OCI-LY1 (cell line): Measurements from ENCODE around the gene LINC01488.

ENCODE experiments used
- H2AFZ ChIP-seq: fragments of 200-600 bp; sonication (generic), shearing (Covaris generic); 2 replicates; pipeline ENCODE4 v1.6.0; 2014; ENCODE audit warnings: antibody characterized with exemption, mild to moderate bottlenecking, low read length
- H3F3A ChIP-seq: fragments of 200-600 bp; sonication (generic), shearing (Covaris generic); 2 replicates; pipeline ENCODE4 v1.6.0; 2014; ENCODE audit warnings: mild to moderate bottlenecking, antibody characterized with exemption, low read length, moderate library complexity; ENCODE audit not compliant: insufficient read depth
- H3K27ac ChIP-seq: fragments of 200-600 bp; sonication (generic); 2 replicates; pipeline ENCODE4 v1.5.1; 2014; ENCODE audit warnings: low read length, mixed run types, mild to moderate bottlenecking, low read depth; ENCODE audit not compliant: poor library complexity, severe bottlenecking
- H3K27me3 ChIP-seq: fragments of 200-600 bp; sonication (generic); 2 replicates; pipeline ENCODE4 v1.6.0; 2014; ENCODE audit warnings: antibody characterized with exemption, mild to moderate bottlenecking, low read length, moderate library complexity; ENCODE audit not compliant: insufficient read depth
- H3K36me3 ChIP-seq: fragments of 200-600 bp; sonication (generic); 2 replicates; pipeline ENCODE4 v1.6.1; 2014; ENCODE audit warnings: mild to moderate bottlenecking, antibody characterized with exemption, low read length, moderate library complexity, mixed read lengths; ENCODE audit not compliant: insufficient read depth
- H3K4me1 ChIP-seq: fragments of 200-600 bp; sonication (generic); 2 replicates; pipeline ENCODE4 v1.5.1; 2014; ENCODE audit warnings: mild to moderate bottlenecking, low read length, moderate library complexity; ENCODE audit not compliant: insufficient read depth, severe bottlenecking
- H3K4me2 ChIP-seq: fragments of 200-600 bp; sonication (generic), shearing (Covaris generic); 2 replicates; pipeline ENCODE4 v1.6.1; 2014; ENCODE audit warnings: low read length
- H3K4me3 ChIP-seq: fragments of 200-600 bp; sonication (generic); 2 replicates; pipeline ENCODE4 v1.5.1; 2014; ENCODE audit warnings: low read length, low read depth, mild to moderate bottlenecking, mixed read lengths; ENCODE audit not compliant: poor library complexity, severe bottlenecking
- H3K79me2 ChIP-seq: fragments of 200-600 bp; shearing (Covaris generic); 2 replicates; pipeline ENCODE4 v1.6.1; 2016; ENCODE audit warnings: mixed run types, low read length, mixed read lengths; ENCODE audit not compliant: insufficient read depth
- H3K9ac ChIP-seq: fragments of 200-600 bp; sonication (generic), shearing (Covaris generic); 2 replicates; pipeline ENCODE4 v1.6.1; 2014; ENCODE audit warnings: mild to moderate bottlenecking, low read length, mixed read lengths
- H3K9me2 ChIP-seq: fragments of 200-600 bp; sonication (generic), shearing (Covaris generic); 2 replicates; pipeline ENCODE4 v1.6.1; 2014; ENCODE audit warnings: low read depth, mild to moderate bottlenecking, low read length, mixed read lengths
- H3K9me3 ChIP-seq: fragments of 200-600 bp; shearing (Covaris generic); 2 replicates; pipeline ENCODE4 v1.6.1; 2014; ENCODE audit warnings: low read length, mixed read lengths
- H4K20me1 ChIP-seq: fragments of 200-600 bp; sonication (generic), shearing (Covaris generic); 2 replicates; pipeline ENCODE4 v1.6.0; 2016; ENCODE audit warnings: mild to moderate bottlenecking, low read length; ENCODE audit not compliant: insufficient read depth
- CTCF ChIP-seq: fragments of 200-600 bp; sonication (generic), shearing (Covaris generic); IDR thresholded peaks from 2 replicates; pipeline ENCODE4 v1.5.1; 2017; ENCODE audit warnings: mild to moderate bottlenecking, antibody characterized with exemption, low read length, moderate library complexity, mixed read lengths
- EZH2 ChIP-seq: fragments of 200-600 bp; sonication (generic), shearing (Covaris generic); IDR thresholded peaks from 2 replicates; pipeline ENCODE4 v1.8.0; 2017; ENCODE audit warnings: borderline replicate concordance, mixed run types, mild to moderate bottlenecking, antibody characterized with exemption, low read length, moderate library complexity, mixed read lengths

LINC01488 gene

DNA sequence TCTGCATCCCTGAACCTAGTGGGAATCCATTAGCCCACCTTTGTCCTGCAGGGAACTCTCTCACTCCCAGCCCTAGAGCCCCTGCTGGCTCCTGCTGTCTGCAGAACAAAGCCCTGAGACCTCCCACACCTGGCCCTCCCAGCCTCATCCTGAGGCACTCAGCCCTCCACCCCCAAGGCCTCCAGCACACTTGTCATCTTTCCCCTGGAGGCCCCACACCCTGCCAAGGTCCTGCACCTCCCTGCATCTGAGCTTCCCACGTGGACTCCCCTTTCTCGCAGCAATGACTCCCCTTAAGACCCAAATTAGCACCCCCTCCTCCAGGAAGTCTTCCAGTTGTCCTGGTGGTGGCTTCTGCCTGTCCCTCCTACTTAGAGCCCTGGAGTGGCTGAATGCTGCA lies 42.3 kb upstream of the LINC01488 start:
- H3K4me1 ChIP-seq: no peaks in the 10 kb centered on the region
- no peak overlapping the region for H2AFZ ChIP-seq

GRCh38 chr11:69439651-69440464 lies 41.6 kb upstream of the LINC01488 start:
- Histone ChIP-seq H3K4me2 (no peak overlapping the region), H3K27ac (no peak overlapping the region), H3K79me2 (no peaks in the 10 kb centered on the region), H4K20me1 (no peaks in the 10 kb centered on the region), H3F3A (no peaks in the 10 kb centered on the region), H3K27me3 (no peaks in the 10 kb centered on the region), H3K9me2 (no peaks in the 10 kb centered on the region), H3K9ac (no peak overlapping the region), H3K4me3 (no peak overlapping the region), H3K4me1 (no peaks in the 10 kb centered on the region), H2AFZ (no peak overlapping the region), H3K9me3 (no peaks in the 10 kb centered on the region), H3K36me3 (no peaks in the 10 kb centered on the region)
- TF ChIP-seq EZH2: no peak

More for the DNA sequence above, 42.3 kb upstream of the LINC01488 start:
- H3K4me2 ChIP-seq: no peak overlapping the region
- no peaks in the 10 kb centered on the region for H3K27me3 ChIP-seq
- H4K20me1 ChIP-seq: no peaks in the 10 kb centered on the region
- H3K36me3 ChIP-seq: no peaks in the 10 kb centered on the region
- H3F3A ChIP-seq: no peaks in the 10 kb centered on the region
- H3K27ac ChIP-seq: no peak overlapping the region
- H3K9me3 ChIP-seq: no peaks in the 10 kb centered on the region
- no peak for TF ChIP-seq EZH2
- TF ChIP-seq CTCF: no peak
- no peaks in the 10 kb centered on the region for H3K9me2 ChIP-seq
- H3K79me2 ChIP-seq: no peaks in the 10 kb centered on the region
- no peak overlapping the region for H3K4me3 ChIP-seq
- H3K9ac ChIP-seq: no peak overlapping the region

- no peak overlapping the region for H3K4me3 ChIP-seq
- H3K4me1 ChIP-seq: no peaks in the 10 kb centered on the region
- no peaks in the 10 kb centered on the region for H3K79me2 ChIP-seq
These were observed 40.6 kb upstream of the LINC01488 start for GRCh38 chr11:69440876-69441275.

More at GRCh38 chr11:69440876-69441275, 40.6 kb upstream of the LINC01488 start:
- Histone ChIP-seq H3K9me3 (no peaks in the 10 kb centered on the region), H3K27me3 (no peaks in the 10 kb centered on the region), H3K9me2 (no peaks in the 10 kb centered on the region), H3K4me2 (no peak overlapping the region), H4K20me1 (no peaks in the 10 kb centered on the region), H2AFZ (no peak overlapping the region), H3K9ac (no peak overlapping the region), H3F3A (no peaks in the 10 kb centered on the region), H3K36me3 (no peaks in the 10 kb centered on the region), H3K27ac (no peak overlapping the region)
- no peak for TF ChIP-seq EZH2
- TF ChIP-seq CTCF: no peak
